Parathyroid adenoma (tissue), 2 donors: ENCODE data around the gene JADE3.

Source experiments
- H2AFZ ChIP-seq: fragments of 300-600 bp; sonication (generic); one replicate; pipeline ENCODE4 v1.7.0; 2017; ENCODE audit warnings: antibody characterized with exemption, mild to moderate bottlenecking
- H3K27ac ChIP-seq: fragments of 300-600 bp; sonication (generic); one replicate; pipeline ENCODE4 v1.7.0; 2017
- H3K27me3 ChIP-seq: fragments of 300-600 bp; sonication (generic); one replicate; pipeline ENCODE4 v1.7.0; 2017; ENCODE audit warnings: low read length; ENCODE audit not compliant: control insufficient read depth, insufficient read depth
- H3K36me3 ChIP-seq: fragments of 300-600 bp; sonication (generic); one replicate; pipeline ENCODE4 v1.7.0; 2017; ENCODE audit warnings: low read length; ENCODE audit not compliant: control insufficient read depth, insufficient read depth
- H3K4me1 ChIP-seq: fragments of 300-600 bp; sonication (generic); one replicate; pipeline ENCODE4 v1.7.0; 2017; ENCODE audit warnings: control low read depth
- H3K4me2 ChIP-seq: fragments of 300-600 bp; sonication (generic); one replicate; pipeline ENCODE4 v1.7.0; 2017; ENCODE audit warnings: low read length
- H3K4me3 ChIP-seq: fragments of 300-600 bp; sonication (generic); one replicate; pipeline ENCODE4 v1.7.0; 2017; ENCODE audit warnings: low read depth, low read length
- H3K79me2 ChIP-seq: fragments of 300-600 bp; sonication (generic); one replicate; pipeline ENCODE4 v1.7.0; 2017; ENCODE audit warnings: control low read depth
- H3K9ac ChIP-seq: fragments of 300-600 bp; sonication (generic); one replicate; pipeline ENCODE4 v1.7.0; 2017; ENCODE audit warnings: mild to moderate bottlenecking
- H3K9me3 ChIP-seq: fragments of 300-600 bp; sonication (generic); one replicate; pipeline ENCODE4 v1.7.0; 2017; ENCODE audit warnings: low read length; ENCODE audit not compliant: control insufficient read depth
- TF ChIP-seq, protein P1 (sequence below): fragments of 300-600 bp; sonication (generic); IDR thresholded peaks from one replicate; pipeline ENCODE4 v1.7.0; 2017; ENCODE audit warnings: antibody characterized with exemption, mild to moderate bottlenecking
- donor health status: primary hyperparathyroidism.

The JADE3 gene

DNA sequence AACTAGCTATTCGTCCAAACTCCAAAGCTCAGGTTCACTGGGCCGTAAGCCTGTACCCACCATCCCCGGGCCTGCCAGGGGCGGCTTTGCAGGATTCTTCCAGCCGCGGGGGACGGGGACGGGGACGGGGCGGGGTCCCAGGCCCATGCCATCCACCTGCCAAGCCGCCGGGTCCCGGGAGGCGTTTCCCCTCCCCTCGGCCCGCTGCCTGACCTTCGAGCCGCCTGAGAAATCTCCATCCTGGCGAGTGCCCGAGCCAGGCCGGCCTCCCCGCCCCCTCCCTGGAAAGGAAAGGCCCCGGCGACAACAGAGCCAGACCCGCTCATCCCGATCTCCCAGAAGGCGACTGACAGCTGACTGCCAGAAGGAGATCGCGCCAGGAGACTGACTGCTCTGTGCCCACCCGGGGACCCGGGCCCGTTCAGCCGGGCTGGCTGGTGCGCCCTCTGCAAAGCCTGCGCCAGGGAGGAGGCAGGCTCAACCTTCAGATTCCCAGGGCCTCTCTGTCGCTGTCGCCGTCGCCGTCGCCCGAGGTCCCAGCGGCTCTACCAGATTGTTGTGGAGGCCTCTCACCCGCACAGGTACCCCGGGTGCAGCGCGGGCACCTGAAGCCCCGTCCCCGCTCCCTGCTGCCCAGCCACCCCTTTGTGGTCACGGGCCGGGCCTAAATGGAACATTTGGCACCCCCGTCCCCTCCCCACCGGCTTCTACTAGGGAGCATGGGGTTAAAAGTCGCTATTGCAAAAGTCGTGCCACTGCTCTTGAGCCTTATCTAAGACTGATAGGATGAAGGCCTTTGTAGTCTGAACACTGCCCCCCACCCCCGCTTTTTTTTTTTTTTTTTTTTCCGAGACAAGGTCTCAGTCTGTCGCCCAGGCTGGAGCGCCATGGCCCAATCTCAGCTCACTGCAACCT, 166.2 kb downstream of the JADE3 start, which contains the start of gene RGN:
RGN (plus strand) TSS at position 315 of the 915 bp plus-strand sequence. CDS start 2,702 bp downstream, outside the sequence.
- Histone ChIP-seq H3K4me1 (no peaks in the 10 kb centered on the region), H3K79me2 (no peaks in the 10 kb centered on the region), H3K27ac (no peak within 1 kb of the TSS), H3K4me3 (no peak within 1 kb of the TSS), H2AFZ (no peak within 1 kb of the TSS), H3K36me3 (no peaks in the 10 kb centered on the region), H3K4me2 (no peak within 1 kb of the TSS), H3K9ac (no peak within 1 kb of the TSS), H3K27me3 (no peaks in the 10 kb centered on the region), H3K9me3 (no peaks in the 10 kb centered on the region)
- TF ChIP-seq, protein P1, sequence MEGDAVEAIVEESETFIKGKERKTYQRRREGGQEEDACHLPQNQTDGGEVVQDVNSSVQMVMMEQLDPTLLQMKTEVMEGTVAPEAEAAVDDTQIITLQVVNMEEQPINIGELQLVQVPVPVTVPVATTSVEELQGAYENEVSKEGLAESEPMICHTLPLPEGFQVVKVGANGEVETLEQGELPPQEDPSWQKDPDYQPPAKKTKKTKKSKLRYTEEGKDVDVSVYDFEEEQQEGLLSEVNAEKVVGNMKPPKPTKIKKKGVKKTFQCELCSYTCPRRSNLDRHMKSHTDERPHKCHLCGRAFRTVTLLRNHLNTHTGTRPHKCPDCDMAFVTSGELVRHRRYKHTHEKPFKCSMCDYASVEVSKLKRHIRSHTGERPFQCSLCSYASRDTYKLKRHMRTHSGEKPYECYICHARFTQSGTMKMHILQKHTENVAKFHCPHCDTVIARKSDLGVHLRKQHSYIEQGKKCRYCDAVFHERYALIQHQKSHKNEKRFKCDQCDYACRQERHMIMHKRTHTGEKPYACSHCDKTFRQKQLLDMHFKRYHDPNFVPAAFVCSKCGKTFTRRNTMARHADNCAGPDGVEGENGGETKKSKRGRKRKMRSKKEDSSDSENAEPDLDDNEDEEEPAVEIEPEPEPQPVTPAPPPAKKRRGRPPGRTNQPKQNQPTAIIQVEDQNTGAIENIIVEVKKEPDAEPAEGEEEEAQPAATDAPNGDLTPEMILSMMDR, result no peak

DNA sequence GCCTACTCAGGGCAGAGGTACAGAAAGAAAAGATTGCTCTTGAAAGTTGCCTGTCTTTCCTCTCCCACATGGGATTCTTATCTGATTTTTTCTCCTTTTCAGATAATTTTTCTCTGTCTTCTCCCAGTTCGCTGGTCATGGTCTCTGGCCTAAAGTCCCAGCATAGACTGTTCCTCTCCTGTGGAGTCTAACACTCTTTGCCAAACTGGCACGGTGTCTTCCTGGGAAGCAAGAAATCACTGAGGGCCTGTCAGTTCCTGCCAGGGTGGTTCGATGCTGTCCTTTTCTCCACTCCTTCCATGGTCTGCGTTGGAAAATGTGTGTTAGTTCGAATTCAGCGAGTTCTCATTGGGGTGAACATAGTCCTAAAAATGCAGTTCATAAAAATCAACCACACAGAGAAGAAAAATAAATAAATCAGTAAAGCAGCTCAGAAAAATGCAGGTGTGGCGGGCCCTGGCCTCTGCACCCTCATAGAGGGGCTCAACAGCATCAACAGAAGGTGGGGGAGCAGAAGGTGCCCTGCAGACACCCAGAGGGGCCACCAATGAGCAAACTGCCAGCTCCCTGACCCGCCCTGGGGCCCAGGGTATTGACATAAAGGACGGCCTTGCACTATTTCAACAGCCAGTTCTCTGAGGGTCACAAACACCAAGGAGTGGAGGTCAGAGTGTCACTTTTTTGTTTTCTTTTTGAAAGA, 168.1 kb downstream of the JADE3 start:
- no peaks in the 10 kb centered on the region for H3K79me2 ChIP-seq
- no peaks in the 10 kb centered on the region for H3K4me1 ChIP-seq
- no peaks in the 10 kb centered on the region for H3K27me3 ChIP-seq
- no peak overlapping the region for H3K4me2 ChIP-seq
- no peaks in the 10 kb centered on the region for H3K9me3 ChIP-seq
- H3K4me3 ChIP-seq, result no peak overlapping the region
- TF ChIP-seq, protein P1, result no peak
- no peaks in the 10 kb centered on the region for H3K36me3 ChIP-seq
- no peak overlapping the region for H3K27ac ChIP-seq
- no peak overlapping the region for H2AFZ ChIP-seq
- no peak overlapping the region for H3K9ac ChIP-seq

DNA sequence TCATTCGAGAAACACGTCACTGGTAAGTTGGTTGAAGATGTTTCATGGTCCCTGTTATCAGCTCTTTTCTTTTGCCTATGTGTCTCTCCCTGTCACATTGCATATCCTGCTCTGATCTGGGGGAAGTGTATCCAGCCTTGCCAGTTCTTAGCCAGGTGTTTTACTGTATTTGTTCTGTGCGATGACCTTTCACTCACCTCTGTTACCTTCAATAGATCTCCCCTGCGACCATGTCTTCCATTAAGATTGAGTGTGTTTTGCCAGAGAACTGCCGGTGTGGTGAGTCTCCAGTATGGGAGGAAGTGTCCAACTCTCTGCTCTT, 168.7 kb downstream of the JADE3 start:
- H3K9me3 ChIP-seq, result no peaks in the 10 kb centered on the region
- H3K79me2 ChIP-seq, result no peaks in the 10 kb centered on the region
- no peak overlapping the region for H3K4me2 ChIP-seq
- no peak overlapping the region for H3K27ac ChIP-seq
- H3K4me1 ChIP-seq, result no peaks in the 10 kb centered on the region
- H3K4me3 ChIP-seq, result no peak overlapping the region
- no peaks in the 10 kb centered on the region for H3K36me3 ChIP-seq
- no peaks in the 10 kb centered on the region for H3K27me3 ChIP-seq
- no peak overlapping the region for H2AFZ ChIP-seq
- TF ChIP-seq, protein P1, result no peak
- H3K9ac ChIP-seq, result no peak overlapping the region

DNA sequence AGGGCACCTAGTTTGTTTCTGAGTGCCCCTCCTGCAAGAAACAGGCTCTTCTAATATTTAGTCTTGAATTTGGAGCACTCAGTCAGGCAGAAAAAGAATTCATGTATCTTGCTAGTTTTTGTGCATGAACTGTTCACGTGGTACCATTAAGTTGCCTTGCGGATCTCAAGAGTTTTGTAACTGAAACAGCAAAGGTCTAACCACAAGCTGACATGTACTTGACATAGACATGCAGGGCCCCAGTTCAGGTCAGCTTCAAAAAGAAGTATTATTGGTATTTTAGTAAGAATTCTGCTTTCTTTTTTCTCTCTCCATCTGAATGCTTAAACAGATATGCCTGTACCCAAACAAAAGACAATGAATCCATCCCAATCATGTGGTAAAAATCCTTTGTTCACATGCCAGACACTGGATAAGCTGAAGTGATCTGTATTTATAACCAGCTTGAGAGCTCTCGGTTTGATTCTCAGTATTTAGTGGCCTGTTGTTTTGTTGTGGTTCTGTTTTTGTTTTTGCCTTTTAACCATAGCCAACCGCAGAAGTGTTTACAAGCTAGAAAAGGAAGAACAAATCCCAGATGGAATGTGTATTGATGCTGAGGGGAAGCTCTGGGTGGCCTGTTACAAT, 179.0 kb downstream of the JADE3 start:
- Histone ChIP-seq H3K4me1 (no peaks in the 10 kb centered on the region), H3K4me2 (no peak overlapping the region), H3K36me3 (no peaks in the 10 kb centered on the region), H3K27me3 (no peaks in the 10 kb centered on the region), H3K79me2 (no peaks in the 10 kb centered on the region), H3K27ac (no peak overlapping the region), H2AFZ (peak overlapping the region; percentile 50), H3K9me3 (no peaks in the 10 kb centered on the region), H3K4me3 (no peak overlapping the region), H3K9ac (no peak overlapping the region)
- TF ChIP-seq, protein P1, result no peak
